ENCODE measurements around the gene CDK12.

- TF ChIP-seq CTCF (conservative IDR thresholded peaks at IDR 0.05; ENCODE audit: low read length) = no peak
- TF ChIP-seq EZH2phosphoT487 (IDR thresholded peaks at IDR 0.05; ENCODE audit: borderline replicate concordance) = no peak
Measured at GRCh38 chr17:39513915-39514314, 52.6 kb downstream of the CDK12 start.
